ENCODE results near the gene ZFYVE28. TPM values are rescaled to one million over a fixed set of nuclear protein-coding genes. Genes with fewer than 3 reads are reported as not detected.
A peak's percentile ranks its signal among the peaks of the same experiment; 100 is the strongest.

The ZFYVE28 gene
- total RNA-seq, 4 donors from 2014 or later: 8.9 to 19.1 (median 16.4) TPM

DNA sequence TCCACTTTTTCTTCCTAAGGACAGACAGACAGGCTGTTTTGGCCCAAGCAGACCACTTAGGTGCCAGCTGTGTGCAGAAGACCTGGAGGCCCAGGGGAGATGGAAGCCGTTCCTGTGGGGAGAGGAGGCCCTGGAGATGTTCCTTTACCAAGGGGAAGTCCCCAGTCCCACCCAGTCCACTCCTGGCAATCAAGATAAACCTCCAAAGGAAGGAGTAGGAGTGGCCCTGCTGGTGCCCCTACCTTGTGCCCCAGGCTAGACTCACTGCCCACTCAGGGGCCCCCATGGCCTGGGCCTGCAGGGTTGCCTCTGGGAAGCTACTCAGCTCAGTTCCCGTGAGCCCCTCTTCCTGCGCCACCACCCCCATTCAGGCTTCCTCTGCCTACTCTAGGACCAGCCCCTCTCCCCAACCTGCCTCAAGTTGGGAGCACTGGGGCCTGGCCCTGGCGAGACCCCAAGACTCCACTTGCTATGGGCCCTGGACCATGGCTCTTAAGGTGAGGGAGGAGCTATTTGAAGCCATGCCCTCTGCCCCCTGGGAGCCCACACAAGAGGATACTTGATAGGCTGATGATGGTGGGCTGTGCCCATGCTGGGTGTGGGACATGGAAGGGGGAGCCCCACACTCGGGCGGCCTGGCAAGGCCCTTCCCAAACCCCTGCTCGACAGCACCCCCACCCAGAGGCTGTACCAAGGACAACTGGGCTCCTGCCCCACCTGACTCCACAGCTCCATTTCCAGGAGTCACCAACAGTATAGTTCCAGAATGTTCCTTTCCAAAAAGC, 25.7 kb upstream of the ZFYVE28 start:
- no peak for DNase-seq
- Histone ChIP-seq H3K4me3 (replicated peaks in 1 of 3) (no peak overlapping the region), H3K4me1 (no peaks in the 10 kb centered on the region), H3K27ac (no peak overlapping the region), H3K36me3 (no peaks in the 10 kb centered on the region), H3K27me3 (no peaks in the 10 kb centered on the region), H3K9me3 (no peaks in the 10 kb centered on the region)
- intact Hi-C loops (cut with DNase I): no loop called here
- no peak for TF ChIP-seq POLR2A (IDR thresholded peaks at IDR 0.05)
- TF ChIP-seq, protein P1, sequence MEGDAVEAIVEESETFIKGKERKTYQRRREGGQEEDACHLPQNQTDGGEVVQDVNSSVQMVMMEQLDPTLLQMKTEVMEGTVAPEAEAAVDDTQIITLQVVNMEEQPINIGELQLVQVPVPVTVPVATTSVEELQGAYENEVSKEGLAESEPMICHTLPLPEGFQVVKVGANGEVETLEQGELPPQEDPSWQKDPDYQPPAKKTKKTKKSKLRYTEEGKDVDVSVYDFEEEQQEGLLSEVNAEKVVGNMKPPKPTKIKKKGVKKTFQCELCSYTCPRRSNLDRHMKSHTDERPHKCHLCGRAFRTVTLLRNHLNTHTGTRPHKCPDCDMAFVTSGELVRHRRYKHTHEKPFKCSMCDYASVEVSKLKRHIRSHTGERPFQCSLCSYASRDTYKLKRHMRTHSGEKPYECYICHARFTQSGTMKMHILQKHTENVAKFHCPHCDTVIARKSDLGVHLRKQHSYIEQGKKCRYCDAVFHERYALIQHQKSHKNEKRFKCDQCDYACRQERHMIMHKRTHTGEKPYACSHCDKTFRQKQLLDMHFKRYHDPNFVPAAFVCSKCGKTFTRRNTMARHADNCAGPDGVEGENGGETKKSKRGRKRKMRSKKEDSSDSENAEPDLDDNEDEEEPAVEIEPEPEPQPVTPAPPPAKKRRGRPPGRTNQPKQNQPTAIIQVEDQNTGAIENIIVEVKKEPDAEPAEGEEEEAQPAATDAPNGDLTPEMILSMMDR (IDR thresholded peaks at IDR 0.05): no peak
- WGBS, 2 donors: 89 to 91% methylated on average over 3 to 7 of the region's 7 CpGs

DNA sequence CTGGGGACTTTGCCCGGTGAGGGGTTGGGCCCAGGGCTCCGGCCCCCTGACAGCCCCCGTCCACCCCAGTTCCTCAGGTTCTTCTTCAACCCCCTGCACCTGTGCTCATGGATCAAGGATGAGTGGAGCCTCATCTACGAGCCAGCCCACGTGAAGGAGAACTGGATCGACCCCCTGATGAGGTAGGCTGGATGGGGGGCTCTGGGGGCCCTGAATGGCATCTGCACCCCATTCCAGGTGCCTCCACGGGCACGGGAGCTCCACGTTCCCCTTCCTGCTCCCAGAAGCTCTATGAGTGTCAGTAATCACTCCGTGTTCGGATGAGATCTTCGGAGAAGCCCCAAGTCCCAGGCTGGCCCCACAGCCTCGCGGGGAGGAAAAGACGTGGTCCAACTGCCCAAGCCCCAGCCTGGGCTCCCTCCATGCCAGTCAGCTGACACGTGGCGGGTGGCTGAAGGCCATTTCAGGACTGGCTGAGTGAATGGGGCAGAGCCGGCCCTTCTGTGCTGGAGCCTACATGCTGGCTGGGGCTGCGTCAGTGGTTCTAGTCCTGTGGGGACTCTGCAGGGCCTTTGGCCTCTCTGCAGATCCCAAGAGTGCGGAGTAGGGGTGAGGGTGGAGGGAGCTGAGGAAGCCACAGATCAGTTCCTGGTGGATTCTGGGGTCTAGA, 24.8 kb upstream of the ZFYVE28 start:
- intact Hi-C loops (cut with DNase I): no loop called here
- Histone ChIP-seq H3K4me1 (no peaks in the 10 kb centered on the region), H3K27me3 (no peaks in the 10 kb centered on the region), H3K36me3 (no peaks in the 10 kb centered on the region), H3K27ac (no peak overlapping the region), H3K4me3 (replicated peaks in 1 of 3) (no peak overlapping the region), H3K9me3 (no peaks in the 10 kb centered on the region)
- no peak for TF ChIP-seq POLR2A (IDR thresholded peaks at IDR 0.05)
- DNase-seq: no peak
- 76 to 84% methylated on average over 16 to 17 of the region's 20 CpGs for WGBS, 2 donors

DNA sequence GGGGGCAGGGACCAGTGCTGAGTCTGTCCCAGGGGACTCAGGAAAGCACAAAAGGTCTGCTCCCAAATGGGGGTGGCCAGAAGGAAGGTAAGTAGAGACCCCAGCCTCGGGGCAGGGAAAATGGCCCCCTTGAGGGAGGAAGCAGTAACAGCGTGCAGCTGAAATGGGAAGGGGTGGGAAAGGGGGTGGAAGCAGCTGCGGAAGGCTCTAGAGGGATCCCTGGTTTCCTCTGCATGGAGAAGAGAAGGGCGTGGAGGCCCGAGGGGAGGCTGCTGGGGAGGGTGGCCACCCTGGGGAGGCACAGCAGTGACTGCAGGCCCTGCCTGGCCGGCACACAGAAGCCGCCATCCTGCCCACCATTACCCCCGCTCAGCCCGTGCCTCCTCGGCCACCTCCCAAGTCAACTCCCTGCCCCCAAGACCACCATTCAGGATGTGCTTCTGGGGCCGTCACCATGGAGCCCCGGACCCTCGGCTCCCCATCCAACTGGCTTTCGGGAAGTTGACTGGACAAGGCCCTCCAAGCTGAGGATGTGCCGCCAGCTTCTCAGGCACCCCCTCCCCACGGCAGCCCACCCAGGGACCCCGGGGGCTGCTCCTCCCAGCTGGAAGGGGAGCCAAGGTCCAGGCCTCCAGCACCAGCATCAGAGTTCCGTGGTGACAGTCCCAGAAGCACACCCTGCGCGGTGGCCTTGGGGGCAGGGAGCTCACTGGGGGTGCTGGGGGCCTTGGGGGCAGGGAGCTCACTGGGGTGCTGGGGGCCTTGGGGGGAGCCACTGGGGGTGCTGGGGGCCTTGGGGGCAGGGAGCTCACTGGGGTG, 23.9 kb upstream of the ZFYVE28 start:
- Histone ChIP-seq H3K36me3 (no peaks in the 10 kb centered on the region), H3K4me1 (no peaks in the 10 kb centered on the region), H3K4me3 (replicated peaks in 1 of 3) (no peak overlapping the region), H3K27me3 (no peaks in the 10 kb centered on the region), H3K9me3 (no peaks in the 10 kb centered on the region), H3K27ac (no peak overlapping the region)
- intact Hi-C loops (cut with DNase I): no loop called here
- WGBS, 2 donors: 66 to 78% methylated on average over 10 to 16 of the region's 20 CpGs
- no peak for DNase-seq
- TF ChIP-seq, protein P1 (IDR thresholded peaks at IDR 0.05): no peak
- TF ChIP-seq POLR2A (IDR thresholded peaks at IDR 0.05): no peak

DNA sequence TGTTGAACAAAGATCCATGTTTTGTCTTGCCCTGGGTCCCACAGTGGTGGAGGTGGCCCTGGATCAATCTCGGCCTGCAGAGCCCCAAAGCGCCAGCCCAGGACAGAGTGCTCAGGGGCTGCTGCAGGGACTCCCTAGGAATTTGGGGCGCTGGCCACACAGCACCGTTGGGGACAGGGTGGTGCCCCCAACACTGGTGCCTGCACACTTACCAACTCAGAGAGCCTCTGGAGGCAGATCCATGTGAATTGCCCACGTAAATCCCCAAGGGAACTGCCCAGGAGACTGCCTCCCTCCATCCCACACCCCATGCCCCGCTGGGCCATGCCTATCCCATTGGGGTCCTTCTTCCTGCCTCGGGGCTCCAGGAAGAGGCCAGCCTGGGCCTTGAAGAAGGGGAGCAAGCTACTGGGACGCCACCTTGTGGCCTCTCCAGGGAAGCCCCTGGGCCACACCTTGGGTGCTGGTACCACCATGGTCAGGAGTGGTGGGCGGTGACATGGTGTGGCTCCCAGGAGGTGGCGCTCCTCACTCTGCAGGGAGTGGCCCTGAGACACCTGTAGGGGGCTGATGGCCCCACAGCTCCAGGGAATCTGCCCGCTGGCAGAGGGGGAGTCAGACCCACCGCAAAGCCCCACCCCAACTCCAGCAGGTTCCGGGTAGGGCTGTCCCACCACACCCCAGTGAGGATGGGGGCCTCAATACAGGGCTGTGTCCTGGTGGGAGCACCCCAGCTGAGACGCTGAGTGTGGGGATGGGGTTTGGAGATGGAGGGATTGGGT, 23.1 kb upstream of the ZFYVE28 start:
- WGBS, 2 donors: 47 to 50% methylated on average over 10 to 11 of the region's 14 CpGs
- H3K4me1 ChIP-seq: no peaks in the 10 kb centered on the region
- H3K9me3 ChIP-seq: no peaks in the 10 kb centered on the region
- no peak overlapping the region for H3K27ac ChIP-seq
- TF ChIP-seq, protein P1 (IDR thresholded peaks at IDR 0.05): peak; percentile 30 to 60 (median 46)
- no peak for TF ChIP-seq POLR2A (IDR thresholded peaks at IDR 0.05)
- no peaks in the 10 kb centered on the region for H3K27me3 ChIP-seq
- no peaks in the 10 kb centered on the region for H3K36me3 ChIP-seq
- intact Hi-C loops (cut with DNase I): no loop called here
- no peak overlapping the region for H3K4me3 ChIP-seq (replicated peaks in 1 of 3)
- DNase-seq: peak; percentile 52 to 57
